ENCODE data around the gene DBNDD1. TPM values are rescaled to one million over a fixed set of nuclear protein-coding genes. Genes with fewer than 3 reads are reported as not detected.

Gene DBNDD1
- total and polyA plus RNA-seq, 10 of the 15 experiments (the other 5 are each of a cell fraction or from before 2014, with no cell fraction given), result 0.06 to 4.6 (median 0.55) TPM

- intact Hi-C loops (cut with micrococcal nuclease; ENCODE audit: unreplicated experiment), result no loop called here
- RAD21 ChIA-PET (ENCODE audit: unreplicated experiment), result no interaction called here
- no peak for DNase-seq (ENCODE audit: low read depth, low spot score)
- Histone ChIP-seq H2AFZ (ENCODE audit: control insufficient read depth, low read depth, low read length) (no peak overlapping the region), H4K20me1 (ENCODE audit: control insufficient read depth, insufficient read depth) (no peaks in the 10 kb centered on the region), H3K79me2 (ENCODE audit: control insufficient read depth, insufficient read depth, low read length) (no peaks in the 10 kb centered on the region), H3K4me3 (no peak overlapping the region), H3K9ac (ENCODE audit: control insufficient read depth, insufficient read depth, low read length) (no peak overlapping the region), H3K9me3 (replicated peaks; ENCODE audit: control insufficient read depth, insufficient read depth, low read length) (peaks cover 7% of the 10 kb centered on the region; the same call in 2 of the 3 replicates), H3K27ac (ENCODE audit: control insufficient read depth, insufficient read depth) (no peak overlapping the region), H3K4me1 (ENCODE audit: control insufficient read depth, insufficient read depth, low read length) (no peaks in the 10 kb centered on the region), H3K27me3 (replicated peaks in 1 of 2; ENCODE audit: control insufficient read depth in 2 of 2, insufficient read depth in 2 of 2, low read length in 1 of 2) (no peaks in the 10 kb centered on the region), H3K36me3 (ENCODE audit: control insufficient read depth in 2 of 2, insufficient read depth in 2 of 2, low read length in 1 of 2) (no peaks in the 10 kb centered on the region), H3K4me2 (ENCODE audit: control insufficient read depth, insufficient read depth) (no peak overlapping the region)
- no peak for ATAC-seq
- POLR2A ChIA-PET, result no interaction called here
- CTCF ChIA-PET, result no interaction called here
- SMC1A ChIA-PET (ENCODE audit: uncharacterized antibody, unreplicated experiment), result no interaction called here
- 37% methylated on average over 4 of the region's 4 CpGs for WGBS (ENCODE audit: insufficient coverage, insufficient replicate concordance, low lambda C conversion rate, missing lambda C conversion rate)
- no TSS peak for BruUV-seq (replicated peaks)
- no peak for TF ChIP-seq E2F4 (IDR thresholded peaks at IDR 0.05; ENCODE audit: low read depth, low read length)
- TF ChIP-seq RB1 (IDR thresholded peaks at IDR 0.05; ENCODE audit: borderline replicate concordance), result no peak
- TF ChIP-seq IKZF2 (IDR thresholded peaks at IDR 0.05), result no peak
- TF ChIP-seq LARP7 (IDR thresholded peaks at IDR 0.05), result no peak
- TF ChIP-seq, protein P1, sequence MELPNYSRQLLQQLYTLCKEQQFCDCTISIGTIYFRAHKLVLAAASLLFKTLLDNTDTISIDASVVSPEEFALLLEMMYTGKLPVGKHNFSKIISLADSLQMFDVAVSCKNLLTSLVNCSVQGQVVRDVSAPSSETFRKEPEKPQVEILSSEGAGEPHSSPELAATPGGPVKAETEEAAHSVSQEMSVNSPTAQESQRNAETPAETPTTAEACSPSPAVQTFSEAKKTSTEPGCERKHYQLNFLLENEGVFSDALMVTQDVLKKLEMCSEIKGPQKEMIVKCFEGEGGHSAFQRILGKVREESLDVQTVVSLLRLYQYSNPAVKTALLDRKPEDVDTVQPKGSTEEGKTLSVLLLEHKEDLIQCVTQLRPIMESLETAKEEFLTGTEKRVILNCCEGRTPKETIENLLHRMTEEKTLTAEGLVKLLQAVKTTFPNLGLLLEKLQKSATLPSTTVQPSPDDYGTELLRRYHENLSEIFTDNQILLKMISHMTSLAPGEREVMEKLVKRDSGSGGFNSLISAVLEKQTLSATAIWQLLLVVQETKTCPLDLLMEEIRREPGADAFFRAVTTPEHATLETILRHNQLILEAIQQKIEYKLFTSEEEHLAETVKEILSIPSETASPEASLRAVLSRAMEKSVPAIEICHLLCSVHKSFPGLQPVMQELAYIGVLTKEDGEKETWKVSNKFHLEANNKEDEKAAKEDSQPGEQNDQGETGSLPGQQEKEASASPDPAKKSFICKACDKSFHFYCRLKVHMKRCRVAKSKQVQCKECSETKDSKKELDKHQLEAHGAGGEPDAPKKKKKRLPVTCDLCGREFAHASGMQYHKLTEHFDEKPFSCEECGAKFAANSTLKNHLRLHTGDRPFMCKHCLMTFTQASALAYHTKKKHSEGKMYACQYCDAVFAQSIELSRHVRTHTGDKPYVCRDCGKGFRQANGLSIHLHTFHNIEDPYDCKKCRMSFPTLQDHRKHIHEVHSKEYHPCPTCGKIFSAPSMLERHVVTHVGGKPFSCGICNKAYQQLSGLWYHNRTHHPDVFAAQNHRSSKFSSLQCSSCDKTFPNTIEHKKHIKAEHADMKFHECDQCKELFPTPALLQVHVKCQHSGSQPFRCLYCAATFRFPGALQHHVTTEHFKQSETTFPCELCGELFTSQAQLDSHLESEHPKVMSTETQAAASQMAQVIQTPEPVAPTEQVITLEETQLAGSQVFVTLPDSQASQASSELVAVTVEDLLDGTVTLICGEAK (IDR thresholded peaks at IDR 0.05; ENCODE audit: borderline replicate concordance), result no peak
- no peak for TF ChIP-seq TCF12 (IDR thresholded peaks at IDR 0.05; ENCODE audit: low read depth, low read length)
- TF ChIP-seq SMAD1 (IDR thresholded peaks at IDR 0.05; ENCODE audit: low read depth, partially characterized antibody), result no peak
- no peak for TF ChIP-seq NBN (IDR thresholded peaks at IDR 0.05)
- in situ Hi-C loops (cut with MboI), result no loop called here
- no peak for FAIRE-seq
Observed at GRCh38 chr16:90055371-90055770, 36.1 kb upstream of the DBNDD1 start.
